BE2C (cell line): ENCODE results near the gene PARP8.
"Not testable (repeated sequence)": the region's sequence is repeated elsewhere in the genome, so short reads cannot be mapped to it uniquely, and the experiment has no call there.

Source experiments
- DNase-seq: peaks from one replicate; pipeline ENCODE4 v3.0.0-alpha.2; 2020
- H3K27me3 ChIP-seq: fragments of 250-450 bp; sonication (Bioruptor Pico); 2 replicates; pipeline ENCODE4 v1.5.1; 2020; ENCODE audit warnings: mild to moderate bottlenecking
- H3K36me3 ChIP-seq: fragments of 250-450 bp; sonication (Bioruptor Pico); 2 replicates; pipeline ENCODE4 v1.5.1; 2020; ENCODE audit warnings: mild to moderate bottlenecking
- H3K4me1 ChIP-seq: fragments of 250-450 bp; sonication (Bioruptor Pico); 2 replicates; pipeline ENCODE4 v1.5.1; 2020
- H3K4me3 ChIP-seq: 2 replicates; pipeline ENCODE4 v1.5.1; 2011; ENCODE audit warnings: low read depth, low read length
- H3K9me3 ChIP-seq: fragments of 250-450 bp; sonication (Bioruptor Pico); 2 replicates; pipeline ENCODE4 v1.5.1; 2020
- CTCF ChIP-seq: IDR thresholded peaks from 2 replicates; pipeline ENCODE4 v1.5.1; 2012; ENCODE audit warnings: mild to moderate bottlenecking, low read depth, low read length

The PARP8 gene

GRCh38 chr5:50808406-50808805, 142.0 kb downstream of the PARP8 start:
- no peaks in the 10 kb centered on the region for H3K27me3 ChIP-seq
- DNase-seq, result no peak
- no peak overlapping the region for H3K4me3 ChIP-seq
- H3K4me1 ChIP-seq, result no peaks in the 10 kb centered on the region
- no peaks in the 10 kb centered on the region for H3K9me3 ChIP-seq
- TF ChIP-seq CTCF, result no peak
- H3K36me3 ChIP-seq, result no peaks in the 10 kb centered on the region

GRCh38 chr5:50811746-50812145, 145.3 kb downstream of the PARP8 start:
- H3K9me3 ChIP-seq, H3K4me3 ChIP-seq, H3K36me3 ChIP-seq, DNase-seq, H3K27me3 ChIP-seq, H3K4me1 ChIP-seq: not testable (repeated sequence)

GRCh38 chr5:50813691-50814090, 147.3 kb downstream of the PARP8 start:
- H3K4me3 ChIP-seq, result no peak overlapping the region
- no peak for TF ChIP-seq CTCF
- no peaks in the 10 kb centered on the region for H3K4me1 ChIP-seq
- no peaks in the 10 kb centered on the region for H3K36me3 ChIP-seq
- no peak for DNase-seq
- H3K27me3 ChIP-seq, result no peaks in the 10 kb centered on the region
- no peaks in the 10 kb centered on the region for H3K9me3 ChIP-seq

GRCh38 chr5:50814556-50814955, 148.1 kb downstream of the PARP8 start:
- Histone ChIP-seq H3K4me3 (no peak overlapping the region), H3K36me3 (no peaks in the 10 kb centered on the region), H3K27me3 (no peaks in the 10 kb centered on the region), H3K9me3 (no peaks in the 10 kb centered on the region), H3K4me1 (no peaks in the 10 kb centered on the region)
- no peak for DNase-seq
- TF ChIP-seq CTCF, result no peak

- no peak for DNase-seq
- H3K36me3 ChIP-seq, result no peaks in the 10 kb centered on the region
- H3K4me3 ChIP-seq, result no peak overlapping the region
- TF ChIP-seq CTCF, result no peak
- no peaks in the 10 kb centered on the region for H3K4me1 ChIP-seq
- no peaks in the 10 kb centered on the region for H3K9me3 ChIP-seq
- peaks cover 14% of the 10 kb centered on the region for H3K27me3 ChIP-seq
These were observed 155.6 kb downstream of the PARP8 start for GRCh38 chr5:50822046-50822445.

- TF ChIP-seq CTCF, result no peak
- Histone ChIP-seq H3K4me3 (no peak overlapping the region), H3K9me3 (no peaks in the 10 kb centered on the region)
These were observed 156.3 kb downstream of the PARP8 start for GRCh38 chr5:50822761-50823160.

GRCh38 chr5:50823568-50823967, 157.1 kb downstream of the PARP8 start:
- no peaks in the 10 kb centered on the region for H3K4me1 ChIP-seq
- DNase-seq, result no peak
- H3K36me3 ChIP-seq, result no peaks in the 10 kb centered on the region
- no peak for TF ChIP-seq CTCF
- no peak overlapping the region for H3K4me3 ChIP-seq
- no peaks in the 10 kb centered on the region for H3K9me3 ChIP-seq
- H3K27me3 ChIP-seq, result peaks cover 14% of the 10 kb centered on the region

More at GRCh38 chr5:50822761-50823160, 156.3 kb downstream of the PARP8 start:
- Histone ChIP-seq H3K27me3 (peaks cover 14% of the 10 kb centered on the region), H3K4me1 (no peaks in the 10 kb centered on the region), H3K36me3 (no peaks in the 10 kb centered on the region)
- no peak for DNase-seq
